ENCODE data around the gene TMEM54.

DNA sequence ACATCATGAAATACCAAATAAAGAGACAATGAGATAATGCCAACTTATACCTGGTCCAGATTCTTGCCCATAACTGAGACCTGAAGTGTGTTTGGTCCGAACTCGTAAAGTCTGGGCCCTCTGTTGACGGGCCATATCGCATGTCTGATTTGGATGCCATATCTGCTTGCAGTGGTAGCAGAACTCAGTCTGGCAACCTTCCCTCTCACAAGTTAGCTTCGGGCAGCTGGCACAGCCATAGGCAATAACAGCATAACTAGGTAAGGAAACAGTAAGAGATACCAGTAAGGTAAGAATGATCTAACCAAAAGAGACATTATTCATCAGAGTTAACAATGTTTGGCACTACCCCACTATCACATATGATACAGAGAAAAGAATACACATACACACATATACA, 48.3 kb upstream of the TMEM54 start:
- TF ChIP-seq, protein P1, sequence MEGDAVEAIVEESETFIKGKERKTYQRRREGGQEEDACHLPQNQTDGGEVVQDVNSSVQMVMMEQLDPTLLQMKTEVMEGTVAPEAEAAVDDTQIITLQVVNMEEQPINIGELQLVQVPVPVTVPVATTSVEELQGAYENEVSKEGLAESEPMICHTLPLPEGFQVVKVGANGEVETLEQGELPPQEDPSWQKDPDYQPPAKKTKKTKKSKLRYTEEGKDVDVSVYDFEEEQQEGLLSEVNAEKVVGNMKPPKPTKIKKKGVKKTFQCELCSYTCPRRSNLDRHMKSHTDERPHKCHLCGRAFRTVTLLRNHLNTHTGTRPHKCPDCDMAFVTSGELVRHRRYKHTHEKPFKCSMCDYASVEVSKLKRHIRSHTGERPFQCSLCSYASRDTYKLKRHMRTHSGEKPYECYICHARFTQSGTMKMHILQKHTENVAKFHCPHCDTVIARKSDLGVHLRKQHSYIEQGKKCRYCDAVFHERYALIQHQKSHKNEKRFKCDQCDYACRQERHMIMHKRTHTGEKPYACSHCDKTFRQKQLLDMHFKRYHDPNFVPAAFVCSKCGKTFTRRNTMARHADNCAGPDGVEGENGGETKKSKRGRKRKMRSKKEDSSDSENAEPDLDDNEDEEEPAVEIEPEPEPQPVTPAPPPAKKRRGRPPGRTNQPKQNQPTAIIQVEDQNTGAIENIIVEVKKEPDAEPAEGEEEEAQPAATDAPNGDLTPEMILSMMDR (IDR thresholded peaks at IDR 0.05): no peak
- TF ChIP-seq POLR2A (IDR thresholded peaks at IDR 0.05): no peak

All from prostate gland (tissue), 2 donors.